H1 (cell line): ENCODE data around the gene SGPP2.

Experiments used
- BACH1 ChIP-seq: IDR thresholded peaks from 2 replicates; pipeline ENCODE4 v1.6.1; 2012; ENCODE audit warnings: low read length, improper control_type of control experiment
- CBX5 ChIP-seq: fragments of 300-800, 300-1000 bp; sonication (generic); IDR thresholded peaks from 2 replicates; pipeline ENCODE4 v1.7.1; 2016; ENCODE audit warnings: antibody characterized with exemption, low read length, low read depth
- EZH2 ChIP-seq: fragments of 200-600 bp; sonication (generic); IDR thresholded peaks from 2 replicates; pipeline ENCODE4 v1.7.1; 2012; ENCODE audit warnings: low read depth, mild to moderate bottlenecking, moderate library complexity, low read length, inconsistent platforms; ENCODE audit not compliant: severe bottlenecking
- KDM1A ChIP-seq: fragments of 200-600, 300-600 bp; sonication (generic); IDR thresholded peaks from 2 replicates; pipeline ENCODE4 v1.7.1; 2016; ENCODE audit warnings: mild to moderate bottlenecking, low read length, borderline replicate concordance
- MAFK ChIP-seq: IDR thresholded peaks from 2 replicates; pipeline ENCODE4 v1.6.1; 2012; ENCODE audit warnings: low read depth, mild to moderate bottlenecking, improper control_type of control experiment, low read length
- POLR2A ChIP-seq, 2 experiments: IDR thresholded peaks; 1 replicate in 1 of 2; 2 replicates in 1 of 2; pipeline ENCODE4 v1.6.1; 2011; ENCODE audit warnings: low read depth in 2 of 2, low read length in 2 of 2, mild to moderate bottlenecking in 2 of 2; ENCODE audit errors: control extremely low read depth in 1 of 2
- POLR2AphosphoS5 ChIP-seq: IDR thresholded peaks from 2 replicates; pipeline ENCODE4 v1.6.1; 2011; ENCODE audit warnings: low read depth, low read length
- RXRA ChIP-seq: IDR thresholded peaks from 2 replicates; pipeline ENCODE4 v1.6.1; 2011; ENCODE audit warnings: low read depth, mild to moderate bottlenecking, low read length, moderate library complexity; ENCODE audit not compliant: insufficient read depth
- SIN3A ChIP-seq, 2 experiments: IDR thresholded peaks in 1 of 2; conservative IDR thresholded peaks in 1 of 2; 2 replicates each; pipeline ENCODE4 v1.6.1; 2011 to 2012; ENCODE audit warnings: low read length in 2 of 2, improper control_type of control experiment in 1 of 2, low read depth in 1 of 2, mild to moderate bottlenecking in 1 of 2
- SP1 ChIP-seq: IDR thresholded peaks from 2 replicates; pipeline ENCODE4 v1.6.1; 2011; ENCODE audit warnings: low read depth, low read length
- TF ChIP-seq, protein P1 (sequence below), 3 experiments: IDR thresholded peaks; 1 replicate in 2 of 3; 2 replicates in 1 of 3; pipeline versions ENCODE4 v1.5.1 to v1.6.1; 2011; ENCODE audit warnings: low read length in 3 of 3, mild to moderate bottlenecking in 3 of 3, inconsistent platforms in 2 of 3, low read depth in 1 of 3, moderate library complexity in 1 of 3; ENCODE audit not compliant: insufficient read depth in 1 of 3; ENCODE audit errors: control extremely low read depth in 1 of 3
- TF ChIP-seq, protein P2 (sequence below): IDR thresholded peaks from 2 replicates; pipeline ENCODE4 v1.6.1; 2012; ENCODE audit warnings: inconsistent platforms

DNA sequence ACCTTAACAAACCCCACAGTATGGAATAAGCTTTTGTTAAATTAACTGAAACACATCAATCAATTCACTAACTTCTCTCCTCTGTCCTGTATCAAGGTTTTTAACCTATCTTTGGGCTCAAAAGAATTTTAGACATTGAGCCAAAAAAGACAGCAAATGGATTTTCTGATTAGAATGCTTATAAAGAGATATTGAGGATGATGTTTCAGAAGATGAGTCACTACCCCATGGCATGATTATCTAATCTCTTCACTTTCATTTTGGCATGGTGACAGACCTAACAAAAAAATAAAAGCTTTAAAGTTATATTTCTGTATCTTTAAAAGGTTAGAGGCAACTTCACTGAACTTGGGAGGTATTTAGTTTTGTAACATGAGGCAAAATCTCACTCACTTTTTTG, 55.5 kb downstream of the SGPP2 start:
- TF ChIP-seq KDM1A (no peak), EZH2 (no peak), BACH1 (no peak), POLR2AphosphoS5 (no peak), MAFK (no peak), CBX5 (no peak), SIN3A (conservative IDR thresholded peaks at IDR 0.05 in 1 of 2, IDR thresholded peaks at IDR 0.05 in 1 of 2; ENCODE audit: low read depth in 1 of 2, low read length in 2 of 2) (no peak), RXRA (no peak), SP1 (no peak), POLR2A (IDR thresholded peaks at IDR 0.05; ENCODE audit: control extremely low read depth in 1 of 2, low read depth in 2 of 2, low read length in 2 of 2) (no peak)
- TF ChIP-seq, protein P1, sequence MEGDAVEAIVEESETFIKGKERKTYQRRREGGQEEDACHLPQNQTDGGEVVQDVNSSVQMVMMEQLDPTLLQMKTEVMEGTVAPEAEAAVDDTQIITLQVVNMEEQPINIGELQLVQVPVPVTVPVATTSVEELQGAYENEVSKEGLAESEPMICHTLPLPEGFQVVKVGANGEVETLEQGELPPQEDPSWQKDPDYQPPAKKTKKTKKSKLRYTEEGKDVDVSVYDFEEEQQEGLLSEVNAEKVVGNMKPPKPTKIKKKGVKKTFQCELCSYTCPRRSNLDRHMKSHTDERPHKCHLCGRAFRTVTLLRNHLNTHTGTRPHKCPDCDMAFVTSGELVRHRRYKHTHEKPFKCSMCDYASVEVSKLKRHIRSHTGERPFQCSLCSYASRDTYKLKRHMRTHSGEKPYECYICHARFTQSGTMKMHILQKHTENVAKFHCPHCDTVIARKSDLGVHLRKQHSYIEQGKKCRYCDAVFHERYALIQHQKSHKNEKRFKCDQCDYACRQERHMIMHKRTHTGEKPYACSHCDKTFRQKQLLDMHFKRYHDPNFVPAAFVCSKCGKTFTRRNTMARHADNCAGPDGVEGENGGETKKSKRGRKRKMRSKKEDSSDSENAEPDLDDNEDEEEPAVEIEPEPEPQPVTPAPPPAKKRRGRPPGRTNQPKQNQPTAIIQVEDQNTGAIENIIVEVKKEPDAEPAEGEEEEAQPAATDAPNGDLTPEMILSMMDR (IDR thresholded peaks at IDR 0.05; ENCODE audit: control extremely low read depth in 1 of 3, insufficient read depth in 1 of 3, low read depth in 1 of 3, low read length in 3 of 3) = no peak
- TF ChIP-seq, protein P2, sequence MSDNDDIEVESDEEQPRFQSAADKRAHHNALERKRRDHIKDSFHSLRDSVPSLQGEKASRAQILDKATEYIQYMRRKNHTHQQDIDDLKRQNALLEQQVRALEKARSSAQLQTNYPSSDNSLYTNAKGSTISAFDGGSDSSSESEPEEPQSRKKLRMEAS = no peak
